GM19099 (cell line): ENCODE data around the gene SSH3.

Source experiments
- POLR2A ChIP-seq: IDR thresholded peaks from 3 replicates; pipeline ENCODE4 v1.6.1; 2011; ENCODE audit warnings: low read depth; ENCODE audit not compliant: insufficient read length; ENCODE audit errors: extremely low read depth

SSH3 gene

GRCh38 chr11:67303132-67303834, at the start of gene SSH3:
Gene SSH3 (plus strand): TSS chr11:67303530. CDS start chr11:67303626, 96 bp downstream.
- TF ChIP-seq POLR2A, result no peak

DNA sequence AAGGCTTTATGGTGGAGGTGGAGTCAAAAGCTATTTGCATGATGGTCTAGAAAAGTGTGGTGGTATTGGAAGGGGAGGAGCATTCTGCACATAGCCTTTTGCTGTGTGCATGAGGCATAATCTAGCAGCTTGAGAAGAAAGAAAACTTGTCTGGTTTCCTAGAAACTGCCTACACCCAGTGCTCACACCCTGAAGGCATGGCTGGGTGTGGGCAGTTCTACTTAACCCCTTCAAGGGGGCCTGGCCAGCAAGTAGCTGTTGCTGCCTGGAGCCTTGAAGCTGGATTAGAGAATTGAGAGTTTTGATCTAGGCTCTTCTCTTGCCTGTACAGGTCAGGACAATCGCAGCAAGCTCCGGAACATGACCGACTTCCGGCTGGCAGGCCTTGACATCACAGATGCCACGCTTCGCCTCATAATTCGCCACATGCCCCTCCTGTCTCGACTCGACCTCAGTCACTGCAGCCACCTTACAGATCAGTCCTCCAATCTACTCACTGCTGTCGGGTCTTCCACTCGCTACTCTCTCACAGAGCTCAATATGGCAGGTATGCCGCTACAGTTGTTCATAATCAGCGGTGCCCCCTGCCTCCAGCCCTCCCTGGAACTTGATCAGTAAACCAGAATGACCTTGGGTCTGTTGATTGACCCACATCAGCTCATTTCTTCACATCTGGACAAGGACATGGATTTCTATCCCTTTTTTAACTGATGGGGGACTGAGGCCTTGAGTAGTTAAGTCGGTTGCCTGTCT, 49.3 kb upstream of the SSH3 start:
- no peak for TF ChIP-seq POLR2A

DNA sequence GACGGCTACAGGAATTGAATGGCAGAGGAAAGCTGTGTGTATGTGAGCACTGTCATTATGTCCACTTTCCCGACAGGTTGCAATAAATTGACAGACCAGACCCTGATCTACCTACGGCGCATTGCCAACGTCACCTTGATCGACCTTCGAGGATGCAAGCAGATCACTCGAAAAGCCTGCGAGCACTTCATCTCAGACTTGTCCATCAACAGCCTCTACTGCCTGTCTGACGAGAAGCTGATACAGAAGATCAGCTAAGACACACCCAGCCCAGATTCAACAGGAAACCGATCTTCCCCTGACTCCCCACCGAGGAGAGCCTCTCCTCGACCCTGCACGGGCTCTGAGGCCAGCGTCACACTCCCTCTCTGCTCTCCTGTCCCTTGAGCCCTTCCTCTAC, 48.5 kb upstream of the SSH3 start:
- TF ChIP-seq POLR2A, result no peak

DNA sequence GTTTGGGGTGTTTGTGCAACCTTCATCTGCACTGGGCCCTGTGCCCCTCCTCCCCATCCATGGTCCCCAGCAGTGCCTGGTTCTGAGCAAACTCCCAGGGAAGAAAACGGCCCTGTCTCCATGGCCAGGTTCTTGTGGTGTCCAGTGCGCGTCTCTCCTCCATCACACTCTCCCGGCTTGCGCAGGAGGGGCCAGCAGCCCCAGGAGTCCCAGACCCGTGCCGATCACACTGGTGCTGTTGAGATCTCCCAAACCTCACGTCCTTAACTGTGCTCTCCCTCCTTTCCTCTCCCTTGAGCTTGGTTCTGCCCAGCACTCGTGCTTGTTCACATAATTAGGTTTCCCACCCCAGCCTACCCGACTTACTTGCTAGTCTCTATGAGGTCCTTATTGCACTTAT, 48.0 kb upstream of the SSH3 start:
- no peak for TF ChIP-seq POLR2A

GRCh38 chr11:67255864-67256263, 47.5 kb upstream of the SSH3 start:
- no peak for TF ChIP-seq POLR2A

- no peak for TF ChIP-seq POLR2A
Measured at GRCh38 chr11:67256477-67257135, 46.7 kb upstream of the SSH3 start.

- no peak for TF ChIP-seq POLR2A
Measured at GRCh38 chr11:67260406-67260805, 42.9 kb upstream of the SSH3 start.

GRCh38 chr11:67261640-67261945, 41.7 kb upstream of the SSH3 start:
- no peak for TF ChIP-seq POLR2A

- TF ChIP-seq POLR2A, result no peak
Measured at GRCh38 chr11:67261946-67262681, 41.2 kb upstream of the SSH3 start.

DNA sequence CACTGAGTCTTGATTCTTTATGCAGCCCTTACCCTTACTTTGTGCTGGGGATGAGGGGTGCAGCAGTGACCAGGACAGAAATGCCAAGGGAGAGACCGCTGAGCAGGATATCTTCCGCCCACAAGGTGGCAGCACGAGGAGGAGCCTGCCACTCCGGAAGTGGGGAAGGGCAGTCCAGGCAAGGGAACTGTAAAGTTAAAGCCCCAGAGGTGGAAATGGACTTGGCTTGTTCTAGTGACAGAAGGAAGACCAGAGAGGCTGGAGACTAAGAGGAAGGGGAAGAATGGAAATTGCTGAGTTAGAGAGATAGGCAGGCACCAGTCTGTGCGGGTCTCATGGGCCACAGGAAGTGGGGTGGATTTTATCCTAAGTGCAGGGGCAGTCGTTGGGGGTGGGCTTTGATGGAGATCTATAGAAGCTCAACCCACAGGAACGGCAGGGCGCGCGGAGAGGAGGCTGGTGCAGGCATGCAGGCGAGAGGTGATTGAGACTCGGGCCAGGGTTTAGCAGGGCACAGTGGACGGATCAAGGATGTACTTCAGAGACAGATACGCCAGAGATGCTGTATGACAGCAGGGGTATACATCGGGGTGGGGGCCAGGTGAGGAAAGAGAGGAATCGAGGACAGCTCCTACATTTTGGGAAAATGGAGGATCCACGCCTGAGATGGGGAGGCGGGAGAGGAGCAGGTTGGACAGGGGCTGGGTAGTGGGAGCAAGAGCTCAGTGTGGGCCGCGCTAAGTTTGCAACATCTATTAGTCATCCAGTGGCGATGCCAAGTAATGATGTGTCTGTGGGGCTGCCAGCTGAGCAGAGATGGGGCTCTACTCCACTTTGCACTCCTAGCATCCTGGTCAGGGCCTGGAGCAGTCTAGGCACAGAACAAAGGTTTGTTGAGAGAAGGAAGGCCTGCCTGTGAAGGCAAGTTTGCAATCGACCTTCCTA, 40.3 kb upstream of the SSH3 start:
- TF ChIP-seq POLR2A, result peak; percentile 40

- no peak for TF ChIP-seq POLR2A
Measured at GRCh38 chr11:67264260-67264659, 39.1 kb upstream of the SSH3 start.

DNA sequence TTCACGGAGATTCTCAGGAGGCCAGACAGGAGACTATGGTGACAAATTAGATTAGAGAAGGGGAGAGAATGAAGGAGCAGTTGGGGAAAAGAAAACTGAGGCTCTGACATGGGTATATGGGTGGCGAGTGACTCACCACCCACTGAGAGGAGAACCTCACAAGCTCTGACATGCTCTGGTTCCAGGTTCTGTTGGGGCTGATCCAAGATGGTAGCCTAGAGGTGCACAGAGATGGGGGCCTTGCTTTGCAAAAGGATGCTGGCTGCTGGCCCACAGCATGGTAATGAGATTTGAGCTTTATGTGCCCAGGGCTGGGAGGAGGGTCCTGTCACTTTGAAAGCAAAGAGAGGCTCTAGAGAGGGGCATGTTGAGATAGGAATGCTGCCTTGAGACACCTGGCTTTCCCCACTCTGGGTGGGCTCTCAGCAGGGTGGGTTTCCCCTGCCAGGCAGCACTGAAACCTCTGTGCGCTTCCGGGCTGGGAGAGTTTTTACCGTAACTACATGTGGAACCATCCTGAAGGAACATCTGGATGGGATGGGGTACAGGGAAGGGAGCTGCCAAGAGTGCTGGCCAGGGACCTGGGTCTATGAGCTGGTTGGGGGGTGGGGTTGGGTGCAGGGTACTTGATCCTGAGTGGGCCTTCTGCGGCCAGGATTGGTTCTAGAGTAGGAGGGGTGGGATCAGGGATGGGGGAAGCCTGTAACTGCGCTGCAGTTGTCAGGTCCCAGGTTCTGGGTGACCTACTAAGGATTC, 38.3 kb upstream of the SSH3 start:
- no peak for TF ChIP-seq POLR2A

GRCh38 chr11:67265633-67266448, 37.5 kb upstream of the SSH3 start:
- TF ChIP-seq POLR2A, result no peak
